Suprapubic skin (tissue), 4 donors: ENCODE results near the gene TBPL2. TPM values are rescaled to one million over a fixed set of nuclear protein-coding genes. Genes with fewer than 3 reads are reported as not detected.

Source experiments
- DNase-seq, 2 donors: peaks; one replicate each; pipeline ENCODE4 v3.0.0-alpha.2; 2019; ENCODE audit warnings: low spot score in 2 of 2
- H3K27ac ChIP-seq: fragments of 200-600 bp; sonication (generic); one replicate; pipeline ENCODE4 v1.5.1; 2019
- H3K27me3 ChIP-seq: fragments of 200-600 bp; sonication (generic); one replicate; pipeline ENCODE4 v1.5.1; 2019
- H3K36me3 ChIP-seq: fragments of 200-600 bp; sonication (generic); one replicate; pipeline ENCODE4 v1.5.1; 2019
- H3K4me1 ChIP-seq: fragments of 200-600 bp; sonication (generic); one replicate; pipeline ENCODE4 v1.5.1; 2019
- H3K4me3 ChIP-seq: fragments of 200-600 bp; sonication (generic); one replicate; pipeline ENCODE4 v1.5.1; 2019; ENCODE audit warnings: mild to moderate bottlenecking
- H3K9me3 ChIP-seq: fragments of 200-600 bp; sonication (generic); one replicate; pipeline ENCODE4 v1.5.1; 2019
- CTCF ChIP-seq, 2 donors: fragments of 200-600 bp in 1 of 2; fragments of 450-650 bp in 1 of 2; sonication (generic) in 1 of 2; IDR thresholded peaks; one replicate each; pipeline ENCODE4 v1.5.1; 2016 to 2019; ENCODE audit warnings: antibody characterized with exemption in 2 of 2, mild to moderate bottlenecking in 1 of 2, moderate library complexity in 1 of 2
- EP300 ChIP-seq: sonication (generic); formaldehyde crosslinking; IDR thresholded peaks from one replicate; pipeline ENCODE4 v1.6.1; 2017; ENCODE audit warnings: antibody characterized with exemption
- POLR2A ChIP-seq, 2 donors: fragments of 450-650 bp; IDR thresholded peaks; one replicate each; pipeline ENCODE4 v1.6.1; 2017; ENCODE audit warnings: antibody characterized with exemption in 2 of 2, mild to moderate bottlenecking in 2 of 2, moderate library complexity in 2 of 2
- POLR2AphosphoS5 ChIP-seq, 3 donors: sonication (generic); formaldehyde crosslinking; IDR thresholded peaks; one replicate each; pipeline ENCODE4 v1.6.1; 2017; ENCODE audit warnings: antibody characterized with exemption in 3 of 3
- WGBS: methylation state at CpG from one replicate; pipeline ENCODE4 v1.1.5; 2018; 5-methylcytosine and 5-hydroxymethylcytosine counted together
- total RNA-seq, 4 donors: library from RNA; depleted of rRNA; stranded (reverse); fragments of >200 nt; gene quantifications; one replicate each; pipeline ENCODE4 v1.1.0, GENCODE V29; 2016

The TBPL2 gene
- total RNA-seq, 4 donors from 2014 or later = not detected

GRCh38 chr14:55454264-55455002 lies 14.0 kb upstream of the TBPL2 start:
- TF ChIP-seq EP300 (no peak), POLR2AphosphoS5 (IDR thresholded peaks at IDR 0.05) (no peak), POLR2A (IDR thresholded peaks at IDR 0.05) (no peak), CTCF (IDR thresholded peaks at IDR 0.05) (no peak)
- DNase-seq = no peak
- Histone ChIP-seq H3K27ac (peak overlapping the region; percentile 51), H3K36me3 (no peaks in the 10 kb centered on the region), H3K9me3 (no peaks in the 10 kb centered on the region), H3K4me3 (no peak overlapping the region), H3K27me3 (no peaks in the 10 kb centered on the region), H3K4me1 (peaks cover 45% of the 10 kb centered on the region)
- WGBS = 20% methylated on average over 13 of the region's 13 CpGs

- no peaks in the 10 kb centered on the region for H3K27me3 ChIP-seq
- H3K4me3 ChIP-seq = no peak overlapping the region
- no peak for DNase-seq
- H3K9me3 ChIP-seq = no peaks in the 10 kb centered on the region
- peaks cover 69% of the 10 kb centered on the region for H3K4me1 ChIP-seq
- 69% methylated on average over 2 of the region's 2 CpGs for WGBS
- no peak overlapping the region for H3K27ac ChIP-seq
- no peak for TF ChIP-seq CTCF (IDR thresholded peaks at IDR 0.05)
- TF ChIP-seq EP300 = no peak
- no peak for TF ChIP-seq POLR2A (IDR thresholded peaks at IDR 0.05)
- TF ChIP-seq POLR2AphosphoS5 (IDR thresholded peaks at IDR 0.05) = no peak
- no peaks in the 10 kb centered on the region for H3K36me3 ChIP-seq
Observed at GRCh38 chr14:55451950-55452349, 11.5 kb upstream of the TBPL2 start.

GRCh38 chr14:55451398-55451797 lies 11.0 kb upstream of the TBPL2 start:
- no peak for TF ChIP-seq CTCF (IDR thresholded peaks at IDR 0.05)
- TF ChIP-seq EP300 = no peak
- TF ChIP-seq POLR2A (IDR thresholded peaks at IDR 0.05) = no peak
- no peak for TF ChIP-seq POLR2AphosphoS5 (IDR thresholded peaks at IDR 0.05)
- Histone ChIP-seq H3K4me3 (no peak overlapping the region), H3K4me1 (peaks cover 69% of the 10 kb centered on the region), H3K9me3 (no peaks in the 10 kb centered on the region), H3K27ac (no peak overlapping the region), H3K27me3 (no peaks in the 10 kb centered on the region), H3K36me3 (no peaks in the 10 kb centered on the region)
- no peak for DNase-seq
- WGBS = 27% methylated on average over 4 of the region's 4 CpGs

GRCh38 chr14:55450987-55451386 lies 10.6 kb upstream of the TBPL2 start:
- H3K9me3 ChIP-seq = no peaks in the 10 kb centered on the region
- TF ChIP-seq CTCF (IDR thresholded peaks at IDR 0.05) (no peak), POLR2AphosphoS5 (IDR thresholded peaks at IDR 0.05) (no peak), POLR2A (IDR thresholded peaks at IDR 0.05) (no peak), EP300 (no peak)
- H3K27ac ChIP-seq = no peak overlapping the region
- H3K27me3 ChIP-seq = no peaks in the 10 kb centered on the region
- no peaks in the 10 kb centered on the region for H3K36me3 ChIP-seq
- no peak overlapping the region for H3K4me3 ChIP-seq
- H3K4me1 ChIP-seq = peaks cover 69% of the 10 kb centered on the region
- DNase-seq = no peak

- 44% methylated on average over 3 of the region's 3 CpGs for WGBS
- Histone ChIP-seq H3K27me3 (no peaks in the 10 kb centered on the region), H3K9me3 (no peaks in the 10 kb centered on the region), H3K36me3 (no peaks in the 10 kb centered on the region), H3K27ac (no peak overlapping the region), H3K4me3 (no peak overlapping the region), H3K4me1 (peaks cover 69% of the 10 kb centered on the region)
- no peak for DNase-seq
- TF ChIP-seq POLR2A (IDR thresholded peaks at IDR 0.05) (no peak), POLR2AphosphoS5 (IDR thresholded peaks at IDR 0.05) (no peak), EP300 (no peak), CTCF (IDR thresholded peaks at IDR 0.05) (no peak)
Observed at GRCh38 chr14:55450539-55450938, 10.1 kb upstream of the TBPL2 start.
